GM12891 (cell line): ENCODE measurements around the gene AKAP3.

ENCODE experiments used
- POLR2A ChIP-seq: IDR thresholded peaks from 2 replicates; pipeline ENCODE4 v1.6.1; 2011; ENCODE audit warnings: low read depth, low read length, control low read depth
- POLR2AphosphoS5 ChIP-seq: IDR thresholded peaks from 2 replicates; pipeline ENCODE4 v1.6.1; 2011; ENCODE audit warnings: low read depth, low read length, control low read depth
- TAF1 ChIP-seq: IDR thresholded peaks from 2 replicates; pipeline ENCODE4 v1.6.1; 2011; ENCODE audit warnings: low read depth, low read length, control low read depth

DNA sequence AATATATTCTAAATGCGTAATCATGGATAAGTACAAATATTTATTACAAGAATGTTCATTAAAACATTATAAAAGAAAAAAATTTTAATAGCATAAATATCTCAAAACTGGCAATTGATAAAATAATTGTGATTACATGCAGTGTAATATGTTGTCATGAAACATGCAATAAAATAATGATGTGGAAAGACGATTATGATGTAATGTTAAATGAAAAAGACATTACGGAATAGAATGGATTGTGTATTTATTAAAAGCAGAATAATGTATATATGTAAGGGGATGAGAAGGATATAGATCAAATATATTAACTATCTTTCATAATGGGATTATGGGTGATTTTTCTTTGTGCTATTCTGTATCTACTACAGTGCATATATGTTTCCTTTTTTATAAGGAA is 32.9 kb upstream of the AKAP3 start:
- TF ChIP-seq TAF1 (no peak), POLR2A (no peak), POLR2AphosphoS5 (no peak)
